Activated CD8-positive, alpha-beta memory T cell treated with anti-CD3 and anti-CD28 coated beads, Interleukin-2, amount 50 U/mL, for 48 hours (primary cell): ENCODE results near the gene BRD2.

ENCODE experiments used
- DNase-seq: peaks from one replicate; pipeline ENCODE4 v3.0.0-alpha.2; 2020

BRD2 gene

DNA sequence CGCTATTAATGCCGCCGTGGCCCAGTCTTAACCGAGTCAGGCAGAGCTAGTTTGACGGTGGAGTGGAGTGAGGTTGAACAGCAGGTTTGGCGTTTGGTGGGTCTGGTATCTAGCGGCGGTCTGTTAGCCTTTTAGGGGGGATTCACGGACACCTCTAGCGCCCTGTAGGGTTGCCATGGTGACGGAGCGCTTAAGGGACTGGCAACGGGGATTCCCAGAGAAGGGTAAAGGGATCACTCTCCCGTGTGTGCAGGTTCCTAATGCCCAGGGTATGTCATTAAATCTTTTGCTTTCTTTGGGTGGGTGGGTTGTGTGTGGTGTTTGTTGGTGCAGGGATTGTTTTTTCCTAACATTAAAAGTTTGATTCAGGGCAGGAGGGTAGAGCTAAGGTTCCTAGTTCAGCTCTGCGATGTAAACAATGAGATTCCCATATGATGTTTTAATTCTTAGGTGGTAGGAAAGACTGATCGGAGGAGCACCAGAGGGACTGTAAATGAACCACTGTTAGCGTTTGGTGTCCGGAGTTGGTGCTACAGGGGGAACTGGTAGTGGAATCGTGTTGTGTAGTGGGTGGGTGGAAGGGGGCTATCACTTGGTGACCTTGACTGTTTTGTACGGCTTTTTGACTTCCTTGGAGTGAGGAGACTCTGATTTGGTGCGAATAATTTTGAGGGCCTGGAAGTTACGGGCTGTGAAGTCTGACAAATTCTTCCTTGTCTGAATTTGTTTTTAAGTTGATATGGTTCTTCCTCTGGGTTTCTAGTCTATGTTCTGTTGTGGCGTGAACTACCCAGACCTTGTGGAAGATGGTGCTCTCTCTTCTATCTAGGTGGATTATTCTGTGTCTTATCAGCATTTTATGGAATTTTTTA lies 5.0 kb downstream of the BRD2 start:
- DNase-seq = peak; percentile 76

DNA sequence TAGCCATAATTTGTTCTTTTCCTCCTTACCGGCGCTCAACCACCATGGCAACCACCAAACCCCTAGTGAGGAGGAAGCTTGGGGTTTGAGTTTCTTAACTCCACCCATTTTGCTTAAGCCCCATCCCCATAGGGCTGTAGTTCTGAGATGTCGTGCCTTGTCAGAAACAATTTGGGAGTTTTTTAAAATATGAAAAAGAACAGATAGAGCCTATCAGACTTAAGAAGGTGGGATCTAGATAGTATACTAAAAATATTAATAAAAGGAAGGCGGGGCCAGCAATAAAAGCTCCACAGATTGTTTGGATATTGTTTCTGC lies 5.6 kb downstream of the BRD2 start:
- DNase-seq = no peak

DNA sequence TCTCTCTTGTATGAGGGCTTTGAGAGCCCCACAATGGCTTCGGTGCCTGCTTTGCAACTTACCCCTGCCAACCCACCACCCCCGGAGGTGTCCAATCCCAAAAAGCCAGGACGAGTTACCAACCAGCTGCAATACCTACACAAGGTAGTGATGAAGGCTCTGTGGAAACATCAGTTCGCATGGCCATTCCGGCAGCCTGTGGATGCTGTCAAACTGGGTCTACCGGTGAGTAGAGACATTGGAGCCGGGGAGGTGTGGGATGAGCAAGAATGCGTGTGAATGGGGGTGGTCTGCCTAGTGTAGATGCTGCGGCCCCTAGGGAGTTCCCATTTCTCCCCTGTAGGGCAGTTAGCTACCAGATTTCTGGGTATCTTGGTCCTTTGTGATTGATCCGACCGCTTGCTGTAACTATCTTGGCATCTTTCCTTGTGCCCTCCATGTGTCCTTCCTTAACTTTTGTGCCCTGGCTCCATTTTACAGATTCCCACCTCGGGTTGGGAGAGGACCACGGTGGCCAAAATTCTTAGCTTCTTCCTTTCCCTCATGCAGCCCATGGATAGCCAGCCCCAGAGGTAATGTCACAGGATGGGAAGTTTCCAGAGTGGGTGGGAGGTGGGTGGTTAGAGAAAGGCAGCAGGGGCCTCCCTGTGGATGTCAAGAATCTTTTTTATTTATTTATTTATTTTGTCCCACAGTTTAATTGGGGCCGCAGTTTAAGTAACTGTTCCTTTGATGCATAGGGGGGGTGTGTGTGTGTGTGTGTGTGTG lies 6.3 kb downstream of the BRD2 start:
- DNase-seq = no peak

DNA sequence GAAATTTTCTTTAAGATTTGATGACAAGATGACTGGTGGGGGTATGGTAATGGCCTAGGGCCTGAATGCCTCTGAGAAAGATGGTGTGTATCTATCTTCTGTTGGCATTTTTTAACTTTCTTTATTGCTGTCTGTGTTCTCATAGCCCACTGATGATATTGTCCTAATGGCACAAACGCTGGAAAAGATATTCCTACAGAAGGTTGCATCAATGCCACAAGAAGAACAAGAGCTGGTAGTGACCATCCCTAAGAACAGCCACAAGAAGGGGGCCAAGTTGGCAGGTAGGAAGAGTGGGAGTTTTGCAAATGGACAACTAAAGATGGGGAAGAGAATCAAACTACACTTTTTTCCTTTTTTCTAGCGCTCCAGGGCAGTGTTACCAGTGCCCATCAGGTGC lies 7.5 kb downstream of the BRD2 start:
- no peak for DNase-seq

DNA sequence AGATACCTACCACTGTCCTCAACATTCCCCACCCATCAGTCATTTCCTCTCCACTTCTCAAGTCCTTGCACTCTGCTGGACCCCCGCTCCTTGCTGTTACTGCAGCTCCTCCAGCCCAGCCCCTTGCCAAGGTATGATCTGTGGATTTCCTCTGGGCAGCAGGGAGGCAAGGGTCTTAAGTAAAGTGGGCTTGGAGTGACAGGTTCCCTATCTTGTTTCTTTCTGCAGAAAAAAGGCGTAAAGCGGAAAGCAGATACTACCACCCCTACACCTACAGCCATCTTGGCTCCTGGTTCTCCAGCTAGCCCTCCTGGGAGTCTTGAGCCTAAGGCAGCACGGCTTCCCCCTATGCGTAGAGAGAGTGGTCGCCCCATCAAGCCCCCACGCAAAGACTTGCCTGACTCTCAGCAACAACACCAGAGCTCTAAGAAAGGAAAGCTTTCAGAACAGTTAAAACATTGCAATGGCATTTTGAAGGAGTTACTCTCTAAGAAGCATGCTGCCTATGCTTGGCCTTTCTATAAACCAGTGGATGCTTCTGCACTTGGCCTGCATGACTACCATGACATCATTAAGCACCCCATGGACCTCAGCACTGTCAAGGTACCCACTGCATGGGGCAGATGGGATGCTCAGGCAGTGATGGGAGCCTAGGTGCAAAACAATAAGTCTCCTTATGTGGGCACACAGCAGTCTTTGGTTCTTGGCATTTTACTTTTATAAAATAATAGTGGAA lies 8.1 kb downstream of the BRD2 start:
- DNase-seq = no peak

DNA sequence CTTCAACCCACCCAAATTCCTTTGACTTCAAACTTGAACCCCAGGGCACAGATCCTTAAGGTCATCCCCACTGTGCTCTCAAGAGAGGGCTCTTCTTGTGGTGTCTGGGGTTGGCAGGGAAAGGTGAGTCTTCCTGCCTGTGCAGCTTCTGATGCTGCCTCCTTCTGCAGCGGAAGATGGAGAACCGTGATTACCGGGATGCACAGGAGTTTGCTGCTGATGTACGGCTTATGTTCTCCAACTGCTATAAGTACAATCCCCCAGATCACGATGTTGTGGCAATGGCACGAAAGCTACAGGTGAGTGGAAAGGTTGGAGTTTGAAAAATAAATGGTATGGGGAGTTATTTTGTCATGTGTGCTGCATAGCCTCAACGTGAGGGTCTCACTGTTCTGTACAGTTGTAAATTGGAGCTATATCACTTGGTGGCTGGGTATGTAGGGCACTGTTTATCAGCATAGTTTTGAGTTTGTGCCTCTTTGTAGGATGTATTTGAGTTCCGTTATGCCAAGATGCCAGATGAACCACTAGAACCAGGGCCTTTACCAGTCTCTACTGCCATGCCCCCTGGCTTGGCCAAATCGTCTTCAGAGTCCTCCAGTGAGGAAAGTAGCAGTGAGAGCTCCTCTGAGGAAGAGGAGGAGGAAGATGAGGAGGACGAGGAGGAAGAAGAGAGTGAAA lies 9.0 kb downstream of the BRD2 start:
- DNase-seq = no peak

DNA sequence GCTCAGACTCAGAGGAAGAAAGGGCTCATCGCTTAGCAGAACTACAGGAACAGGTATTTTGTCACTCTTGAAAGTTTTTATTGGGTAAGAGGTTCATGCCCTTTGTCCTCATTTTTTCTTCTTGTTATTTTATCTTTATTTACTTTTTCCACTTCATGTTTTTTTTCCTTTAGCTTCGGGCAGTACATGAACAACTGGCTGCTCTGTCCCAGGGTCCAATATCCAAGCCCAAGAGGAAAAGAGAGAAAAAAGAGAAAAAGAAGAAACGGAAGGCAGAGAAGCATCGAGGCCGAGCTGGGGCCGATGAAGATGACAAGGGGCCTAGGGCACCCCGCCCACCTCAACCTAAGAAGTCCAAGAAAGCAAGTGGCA lies 9.5 kb downstream of the BRD2 start:
- no peak for DNase-seq

DNA sequence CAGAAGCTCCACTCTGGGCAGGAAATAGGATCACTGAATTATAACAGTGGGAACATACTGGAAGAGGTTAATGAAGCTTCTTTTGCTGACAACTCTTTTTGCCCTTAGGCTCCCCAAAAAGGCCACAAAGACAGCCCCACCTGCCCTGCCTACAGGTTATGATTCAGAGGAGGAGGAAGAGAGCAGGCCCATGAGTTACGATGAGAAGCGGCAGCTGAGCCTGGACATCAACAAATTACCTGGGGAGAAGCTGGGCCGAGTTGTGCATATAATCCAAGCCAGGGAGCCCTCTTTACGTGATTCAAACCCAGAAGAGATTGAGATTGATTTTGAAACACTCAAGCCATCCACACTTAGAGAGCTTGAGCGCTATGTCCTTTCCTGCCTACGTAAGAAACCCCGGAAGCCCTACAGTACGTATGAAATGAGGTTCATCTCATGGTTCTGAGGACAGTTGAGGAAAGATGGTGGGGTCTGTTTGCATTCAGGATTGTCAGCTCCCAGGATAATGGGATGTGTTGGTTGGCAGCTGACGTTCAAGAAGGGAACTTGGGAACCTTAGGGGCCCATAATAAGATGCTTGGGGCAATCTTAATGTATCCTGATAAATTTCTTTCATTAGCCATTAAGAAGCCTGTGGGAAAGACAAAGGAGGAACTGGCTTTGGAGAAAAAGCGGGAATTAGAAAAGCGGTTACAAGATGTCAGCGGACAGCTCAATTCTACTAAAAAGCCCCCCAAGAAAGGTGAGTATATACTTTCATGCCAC lies 11.5 kb downstream of the BRD2 start:
- no peak for DNase-seq

DNA sequence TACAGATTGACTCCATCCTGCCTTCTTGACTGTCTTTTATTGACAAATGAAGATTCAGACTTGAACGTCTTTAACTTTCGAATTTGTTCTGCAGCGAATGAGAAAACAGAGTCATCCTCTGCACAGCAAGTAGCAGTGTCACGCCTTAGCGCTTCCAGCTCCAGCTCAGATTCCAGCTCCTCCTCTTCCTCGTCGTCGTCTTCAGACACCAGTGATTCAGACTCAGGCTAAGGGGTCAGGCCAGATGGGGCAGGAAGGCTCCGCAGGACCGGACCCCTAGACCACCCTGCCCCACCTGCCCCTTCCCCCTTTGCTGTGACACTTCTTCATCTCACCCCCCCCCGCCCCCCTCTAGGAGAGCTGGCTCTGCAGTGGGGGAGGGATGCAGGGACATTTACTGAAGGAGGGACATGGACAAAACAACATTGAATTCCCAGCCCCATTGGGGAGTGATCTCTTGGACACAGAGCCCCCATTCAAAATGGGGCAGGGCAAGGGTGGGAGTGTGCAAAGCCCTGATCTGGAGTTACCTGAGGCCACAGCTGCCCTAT lies 12.2 kb downstream of the BRD2 start:
- no peak for DNase-seq

DNA sequence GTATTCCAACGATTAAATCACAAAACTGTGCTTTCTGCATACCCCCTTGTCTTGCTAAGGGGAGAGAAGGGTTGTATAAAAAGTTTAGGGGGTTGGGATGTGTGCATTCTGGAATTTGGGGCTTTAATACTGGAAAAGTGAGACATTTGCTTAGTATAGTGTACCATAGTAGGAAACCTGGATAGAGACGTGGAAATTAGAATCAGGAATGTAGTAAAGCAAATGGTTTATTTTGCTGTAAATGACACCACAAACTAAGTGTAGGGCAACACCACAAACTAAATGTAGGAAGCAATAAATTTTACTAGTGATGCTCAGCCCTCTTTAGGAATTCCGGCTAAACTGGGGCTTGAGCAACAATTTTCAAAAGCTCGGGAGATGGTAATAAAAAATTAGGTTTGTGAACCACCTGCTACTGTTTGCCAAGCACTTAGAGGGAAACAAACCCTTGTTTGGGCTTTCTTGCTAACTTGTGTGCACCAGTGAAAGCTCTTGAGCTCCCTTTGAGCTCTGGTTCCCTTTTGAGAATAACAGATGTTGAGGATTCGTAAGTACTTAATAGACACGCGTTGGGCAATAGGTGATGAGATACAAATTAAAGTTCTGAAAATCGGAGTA lies 13.8 kb downstream of the BRD2 start:
- DNase-seq = peak; percentile 47

DNA sequence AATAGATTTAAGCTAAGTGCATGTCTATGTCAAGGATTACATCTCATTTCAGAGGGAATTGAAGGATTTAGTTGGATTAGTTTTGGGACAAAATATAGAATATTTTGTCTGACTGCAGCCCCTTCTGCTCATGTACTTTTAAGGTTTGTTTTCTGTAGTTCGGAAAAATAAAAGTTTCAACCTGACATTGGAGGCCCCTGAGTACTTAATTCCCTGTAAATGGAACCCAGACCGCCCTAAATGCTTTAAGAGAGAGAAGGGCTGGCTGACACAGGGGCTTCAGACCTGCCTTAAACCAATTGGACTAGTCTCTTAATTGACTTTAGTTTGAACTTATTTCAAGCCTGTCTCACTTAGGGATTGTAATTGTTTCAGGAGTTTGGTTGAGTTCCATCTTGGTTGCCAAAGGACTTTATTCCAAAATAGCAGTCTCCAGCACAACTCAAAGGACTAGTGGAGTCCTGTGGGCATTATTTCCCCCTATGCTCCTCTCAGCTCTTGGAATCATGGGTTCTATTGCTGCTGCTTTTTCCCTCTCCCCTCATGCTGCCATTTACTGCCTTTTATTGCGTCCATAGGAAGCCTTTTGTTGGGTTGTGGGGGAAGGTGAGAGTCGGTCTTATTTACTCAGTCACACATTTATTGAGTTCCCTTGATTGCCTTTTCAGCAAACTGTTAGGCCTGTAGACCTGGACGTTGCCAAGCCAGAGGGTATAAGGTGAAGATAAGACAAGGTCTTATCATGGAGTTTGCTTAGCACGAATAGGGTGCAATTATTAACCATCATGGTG lies 14.5 kb downstream of the BRD2 start:
- DNase-seq = no peak

DNA sequence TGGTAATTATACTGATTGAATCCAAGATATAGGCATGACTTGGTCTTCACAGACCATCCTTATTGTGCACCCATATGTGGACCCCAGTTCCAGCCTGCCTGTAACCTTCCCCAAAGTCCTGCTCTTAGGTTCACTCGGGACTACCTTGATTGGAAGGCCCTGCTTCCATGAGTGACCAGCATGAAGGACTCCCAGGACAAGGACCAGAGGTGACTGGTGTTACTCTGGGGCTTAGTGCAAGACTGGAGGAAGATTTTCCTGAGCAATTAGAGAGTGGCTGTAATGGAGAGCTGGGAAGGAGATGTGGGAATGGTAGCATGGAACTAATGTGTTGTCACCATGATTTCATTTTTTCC lies 15.1 kb downstream of the BRD2 start:
- DNase-seq = no peak

DNA sequence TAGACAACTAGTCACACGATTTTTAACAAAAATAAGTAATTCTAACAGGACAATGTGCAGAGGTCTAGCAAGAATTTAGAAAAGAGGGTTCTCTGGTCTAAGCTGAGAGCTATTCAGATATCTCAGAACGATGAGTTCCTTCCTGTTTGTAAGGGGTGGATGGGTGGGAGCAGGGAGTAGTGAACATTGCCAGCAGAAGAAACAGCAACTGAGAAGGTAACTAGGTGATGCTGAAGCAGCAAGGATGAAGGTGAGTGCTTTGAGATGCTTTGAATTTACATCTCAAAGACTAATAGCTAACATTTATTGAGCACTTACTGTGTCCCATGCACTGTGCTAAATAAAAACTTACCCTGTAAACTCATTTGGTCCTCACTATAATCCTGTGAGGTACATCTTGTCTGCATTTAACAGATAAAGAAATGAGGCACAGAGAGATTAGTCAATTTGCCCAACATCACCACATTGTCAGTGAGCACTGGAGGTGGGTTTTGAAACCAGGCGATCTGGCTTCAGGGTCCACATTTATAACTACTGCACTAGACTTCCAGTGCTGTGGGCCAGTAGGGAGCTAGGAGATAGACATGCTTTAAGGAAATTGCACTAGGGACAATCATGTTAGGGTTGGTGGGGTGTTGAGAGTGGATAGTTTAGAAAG lies 15.7 kb downstream of the BRD2 start:
- DNase-seq = no peak

DNA sequence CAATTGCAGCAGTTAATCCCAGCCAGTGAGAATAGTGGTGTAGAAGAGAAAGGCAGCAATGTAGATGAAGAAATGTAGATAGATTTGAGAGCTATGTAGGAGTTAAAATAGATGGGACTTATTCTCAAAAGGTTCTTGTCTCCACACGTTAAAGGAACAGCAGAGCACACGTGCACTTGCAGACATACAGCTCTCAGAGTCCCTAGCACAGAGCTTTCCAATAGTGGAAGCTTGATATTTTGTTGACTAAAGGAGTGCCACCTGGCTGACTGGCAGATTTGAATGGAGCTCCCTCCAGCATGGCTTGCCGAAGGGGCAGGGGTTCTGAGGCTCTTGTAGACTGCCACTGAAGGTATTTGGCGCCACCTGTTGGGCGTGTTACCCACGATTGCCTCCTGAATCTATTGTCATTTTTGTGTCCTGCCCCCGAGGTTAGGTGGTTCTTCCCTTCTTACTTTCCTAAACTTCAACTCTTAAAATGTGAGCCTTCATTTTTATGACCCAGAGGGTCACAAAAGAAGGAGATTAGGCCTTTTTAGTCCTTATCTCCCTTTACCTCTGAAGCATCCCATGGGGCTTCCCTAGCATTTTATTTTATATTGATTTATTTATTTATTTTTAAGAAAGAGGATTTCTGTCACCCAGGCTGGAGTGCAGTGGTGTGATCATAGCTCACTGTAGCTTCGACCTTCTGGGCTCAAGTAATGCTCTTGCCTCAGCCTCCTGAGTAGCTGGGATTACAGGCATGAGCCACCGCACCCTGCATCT lies 16.4 kb downstream of the BRD2 start:
- DNase-seq = peak; percentile 95

DNA sequence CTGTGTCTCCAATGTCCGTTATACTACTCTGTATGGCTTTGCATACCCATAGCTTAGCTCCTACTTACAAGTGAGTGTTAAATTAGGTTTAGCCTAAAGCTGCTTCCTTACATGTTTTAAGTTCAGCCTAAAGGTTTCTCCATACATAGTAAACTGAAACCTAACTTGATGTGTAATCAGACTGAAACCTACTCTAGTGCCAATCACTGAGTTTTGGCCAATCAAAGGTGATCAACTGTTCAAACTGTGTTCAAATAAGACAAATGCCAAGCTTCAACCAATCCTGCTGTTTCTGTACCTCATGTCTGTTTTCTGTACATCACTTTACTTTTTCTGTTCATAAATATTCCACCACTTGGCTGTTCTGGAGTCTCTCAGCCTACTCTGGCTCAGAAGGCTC lies 21.0 kb downstream of the BRD2 start:
- DNase-seq = no peak

DNA sequence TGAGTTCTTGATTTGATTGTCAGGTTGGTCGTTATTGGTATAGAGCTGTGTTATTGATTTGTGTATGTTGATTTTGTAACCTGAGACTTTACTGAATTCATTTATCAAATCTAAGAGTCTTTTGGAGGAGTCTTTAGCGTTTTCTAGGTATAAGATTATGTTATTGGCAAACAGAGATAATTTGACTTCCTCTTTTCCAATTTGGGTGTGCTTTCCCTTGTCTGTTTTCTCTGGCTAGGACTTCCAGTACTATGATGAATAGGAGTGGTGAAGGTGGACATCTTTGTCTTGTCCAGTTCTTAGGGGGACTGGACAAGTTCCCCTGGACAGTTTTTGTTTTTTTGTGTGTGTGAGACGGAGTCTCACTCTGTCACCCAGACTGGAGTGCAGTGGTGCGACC lies 23.6 kb downstream of the BRD2 start:
- no peak for DNase-seq

DNA sequence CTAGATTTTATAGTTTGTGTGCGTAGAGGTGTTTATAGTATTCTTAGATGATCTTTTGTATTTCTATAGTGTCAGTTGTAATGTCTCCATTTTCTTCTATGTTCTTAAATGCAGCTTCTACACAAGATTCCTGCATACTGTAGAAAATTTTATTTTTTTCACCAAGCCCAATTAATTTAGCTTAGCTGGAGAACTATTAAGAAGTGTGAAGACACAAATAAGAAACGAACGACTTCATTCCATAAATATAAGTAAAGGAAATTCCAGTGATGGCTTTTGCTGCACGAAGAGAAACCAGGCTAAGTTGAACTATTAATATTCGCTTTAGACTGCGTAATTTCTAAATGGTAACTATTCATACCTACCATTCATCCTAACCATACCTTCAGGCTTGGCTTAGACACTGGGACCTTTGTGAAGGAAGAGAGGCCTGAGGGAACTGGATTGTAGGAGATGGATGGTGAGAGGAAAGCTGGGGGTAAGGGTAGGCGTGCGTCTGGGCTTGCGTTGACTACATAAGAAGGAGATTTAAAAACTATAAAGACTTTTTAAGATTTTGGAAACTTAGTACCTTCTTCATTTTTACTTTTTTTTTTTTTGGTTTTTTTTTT lies 25.1 kb downstream of the BRD2 start:
- DNase-seq = no peak

DNA sequence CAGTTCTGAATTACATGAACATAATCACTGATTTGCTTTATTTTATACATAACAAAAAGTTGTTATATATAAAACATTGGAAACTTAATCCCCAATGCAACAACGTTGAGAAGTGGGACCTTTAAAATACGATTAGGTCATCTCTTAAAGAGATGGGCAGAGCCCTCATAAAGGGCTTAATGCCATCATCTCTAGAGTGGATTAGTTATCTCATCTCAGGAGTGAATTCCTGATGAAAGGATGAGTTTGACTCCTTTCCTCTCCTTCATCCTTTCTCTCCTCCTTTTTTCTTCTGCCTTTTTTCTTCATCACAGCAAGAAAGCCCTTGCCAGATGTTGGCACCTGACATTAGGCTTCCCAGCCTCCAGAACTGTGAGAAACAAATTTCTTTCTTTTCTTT lies 27.1 kb downstream of the BRD2 start:
- DNase-seq = no peak

DNA sequence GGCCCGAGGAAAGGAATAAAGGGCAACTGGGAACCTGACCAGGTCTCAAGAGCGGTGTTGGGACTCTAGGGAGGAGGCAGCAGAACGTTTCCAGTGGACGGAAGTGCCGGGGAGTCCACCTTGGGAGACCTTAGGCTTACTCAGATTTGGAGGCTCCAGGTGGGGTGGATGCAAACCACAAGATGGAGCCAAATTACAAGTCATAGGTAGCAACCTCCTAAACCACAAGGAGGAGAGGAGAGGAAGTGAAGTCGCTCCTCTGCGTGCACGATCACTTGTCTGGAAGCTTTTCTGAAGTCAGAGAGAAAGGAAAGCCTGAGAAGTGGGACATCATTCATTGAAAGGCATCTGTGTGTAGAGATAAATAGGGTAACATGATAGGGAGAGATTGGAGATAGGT lies 31.7 kb downstream of the BRD2 start:
- DNase-seq = peak; percentile 47
